HG03520 (cell line): Measurements from ENCODE around the gene TXK.

ENCODE experiments used
- ATAC-seq: cut with Tn5 transposase; IDR thresholded peaks from one replicate; pipeline ENCODE4 v1.9.1; 2021; ENCODE audit warnings: mild to moderate bottlenecking, moderate library complexity; ENCODE audit not compliant: unreplicated experiment

TXK gene

GRCh38 chr4:48064349-48064748, 69.7 kb downstream of the TXK start:
- no peak for ATAC-seq

GRCh38 chr4:48058617-48059530, 75.2 kb downstream of the TXK start:
- no peak for ATAC-seq

DNA sequence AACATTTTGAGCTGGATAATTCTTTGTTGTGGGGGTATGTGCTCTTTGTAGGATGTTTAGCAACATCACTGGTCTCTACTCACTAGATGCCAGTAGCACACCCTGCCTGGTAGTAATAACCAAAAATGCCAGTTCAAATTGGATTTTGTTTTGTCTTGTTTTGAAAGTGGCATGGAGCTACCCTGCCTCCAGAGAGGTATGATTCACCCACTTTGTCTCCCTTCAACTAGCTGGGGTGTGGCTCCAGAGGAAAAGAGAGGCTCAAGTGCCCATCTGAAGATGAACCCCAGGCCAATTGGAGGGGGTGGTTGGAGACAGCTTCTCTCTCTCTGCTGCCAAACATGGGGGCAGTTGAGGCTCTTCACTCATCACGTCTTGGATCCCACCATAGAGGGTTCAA, 83.0 kb downstream of the TXK start:
- no peak for ATAC-seq

- ATAC-seq: no peak
Observed at GRCh38 chr4:48049483-48049882, 84.6 kb downstream of the TXK start.

DNA sequence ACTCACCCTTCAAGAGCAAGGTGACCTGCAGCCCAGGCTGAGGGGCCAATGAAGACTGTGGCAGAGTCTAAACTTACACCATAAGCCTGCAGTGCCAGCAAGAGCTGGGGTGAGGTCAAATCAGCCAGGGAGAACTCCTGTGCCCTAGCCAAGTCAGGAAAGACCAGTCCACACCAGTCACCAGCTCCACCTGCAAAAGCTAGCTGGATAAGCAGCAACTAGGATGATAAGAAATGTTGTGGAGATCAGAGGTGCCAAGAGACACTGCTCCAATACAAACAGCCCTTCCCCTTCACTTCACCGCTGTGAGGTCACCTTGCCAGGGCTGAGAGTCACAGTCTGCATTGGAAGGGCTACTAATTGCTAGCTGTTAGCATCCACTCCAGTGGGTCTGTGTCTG, 86.2 kb downstream of the TXK start:
- no peak for ATAC-seq

GRCh38 chr4:48047421-48047844, 86.6 kb downstream of the TXK start:
- ATAC-seq: peak; percentile 98

DNA sequence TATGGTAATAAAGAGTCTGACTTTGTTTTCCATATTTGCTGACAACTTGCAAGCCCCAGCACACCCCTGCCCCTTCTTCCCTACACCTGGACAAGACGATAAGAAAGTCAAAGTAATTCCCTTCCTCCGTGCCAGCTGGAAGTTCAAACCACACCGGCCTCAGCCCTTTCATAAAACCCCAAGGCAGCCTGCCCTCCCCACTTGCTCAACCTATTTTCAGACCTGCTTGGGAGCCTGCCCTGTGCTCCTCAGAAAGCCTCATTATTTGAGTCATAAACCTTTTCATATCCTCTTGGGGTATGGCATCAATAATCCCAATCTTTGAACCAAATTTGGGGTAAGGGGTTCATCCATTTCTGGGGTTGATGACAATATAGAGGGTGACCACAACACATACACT, 88.0 kb downstream of the TXK start:
- ATAC-seq: no peak

DNA sequence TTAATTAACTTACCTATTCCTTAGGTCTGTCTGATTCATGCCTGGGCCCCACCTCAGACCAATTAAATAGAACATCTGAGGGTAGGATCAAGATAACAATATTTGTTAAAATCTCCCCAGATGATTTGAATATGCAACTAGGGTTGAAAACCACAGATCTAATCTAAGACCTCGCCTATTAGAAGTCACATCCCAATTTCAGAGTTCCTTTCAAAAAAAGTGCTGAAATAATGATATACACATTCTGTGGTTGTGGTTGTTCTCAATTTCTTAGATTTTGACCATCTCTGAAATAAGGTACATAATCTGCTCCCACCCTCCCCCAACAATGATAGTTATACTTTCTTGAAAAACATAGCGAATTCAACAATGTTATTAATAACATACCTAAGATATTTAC, 89.8 kb downstream of the TXK start:
- no peak for ATAC-seq

GRCh38 chr4:48043504-48043903, 90.5 kb downstream of the TXK start:
- ATAC-seq: no peak

DNA sequence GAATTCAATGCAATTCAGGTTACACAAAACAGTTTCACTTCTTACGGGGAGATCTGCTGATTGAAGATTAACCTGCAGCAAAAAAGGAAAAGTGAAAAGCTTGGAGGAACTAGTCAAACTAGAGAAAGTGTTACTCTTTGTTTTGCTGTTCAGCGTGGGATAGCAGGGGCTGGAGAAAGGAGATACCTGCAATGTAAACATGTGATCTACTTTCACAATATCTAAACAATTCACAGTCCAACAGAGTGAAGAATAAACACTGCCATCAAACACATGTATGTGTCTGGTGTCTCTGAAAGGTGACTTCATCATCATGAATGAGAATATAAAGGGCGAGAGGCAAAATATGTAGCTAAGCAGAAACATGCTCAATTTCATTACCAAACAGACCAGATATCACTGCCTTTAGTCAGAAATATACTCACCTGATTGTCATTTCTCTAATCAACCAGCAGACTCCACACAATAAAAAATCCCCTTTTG, 91.0 kb downstream of the TXK start:
- no peak for ATAC-seq

GRCh38 chr4:48041535-48042137, 92.4 kb downstream of the TXK start:
- no peak for ATAC-seq

- no peak for ATAC-seq
Observed at GRCh38 chr4:48039561-48039960, 94.5 kb downstream of the TXK start.

DNA sequence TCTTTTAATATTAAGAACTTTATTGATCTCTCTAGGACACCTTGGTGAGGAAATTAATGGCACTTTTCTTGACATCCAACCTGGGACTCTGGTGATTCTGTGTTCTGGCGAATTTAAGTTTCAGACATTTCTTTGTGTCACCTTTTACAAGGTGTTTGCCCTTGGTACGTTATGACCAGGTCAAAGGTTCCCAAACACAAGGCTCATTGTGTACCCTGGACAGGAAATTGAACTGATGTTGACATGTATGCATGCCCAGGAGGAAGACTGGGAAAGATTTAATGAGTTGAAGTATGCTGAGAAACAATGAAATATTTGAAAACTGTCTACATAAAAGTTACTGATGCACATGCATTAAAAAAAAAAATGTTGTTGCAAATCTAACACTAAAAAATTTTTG, 95.4 kb downstream of the TXK start:
- ATAC-seq: no peak

GRCh38 chr4:48037117-48037462, 97.0 kb downstream of the TXK start:
- ATAC-seq: no peak

DNA sequence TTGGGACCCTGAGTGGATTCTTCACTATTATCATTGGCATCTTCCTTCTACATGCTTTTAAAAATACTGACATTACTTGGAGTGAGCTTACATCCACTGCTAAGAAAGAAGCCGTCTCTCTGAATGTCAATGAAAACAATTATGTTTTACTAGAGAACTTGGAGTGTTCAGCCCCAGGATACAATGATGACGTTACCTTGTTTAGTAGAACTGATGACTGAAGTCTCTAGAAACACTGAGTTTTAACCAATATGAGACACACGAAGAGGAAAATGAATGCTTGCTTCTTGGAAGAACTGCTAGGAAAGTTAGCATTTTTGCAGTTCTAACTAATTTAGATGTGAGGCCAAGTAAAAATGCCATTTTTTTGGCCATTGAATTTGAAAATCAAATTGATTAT, 98.1 kb downstream of the TXK start:
- ATAC-seq: no peak

DNA sequence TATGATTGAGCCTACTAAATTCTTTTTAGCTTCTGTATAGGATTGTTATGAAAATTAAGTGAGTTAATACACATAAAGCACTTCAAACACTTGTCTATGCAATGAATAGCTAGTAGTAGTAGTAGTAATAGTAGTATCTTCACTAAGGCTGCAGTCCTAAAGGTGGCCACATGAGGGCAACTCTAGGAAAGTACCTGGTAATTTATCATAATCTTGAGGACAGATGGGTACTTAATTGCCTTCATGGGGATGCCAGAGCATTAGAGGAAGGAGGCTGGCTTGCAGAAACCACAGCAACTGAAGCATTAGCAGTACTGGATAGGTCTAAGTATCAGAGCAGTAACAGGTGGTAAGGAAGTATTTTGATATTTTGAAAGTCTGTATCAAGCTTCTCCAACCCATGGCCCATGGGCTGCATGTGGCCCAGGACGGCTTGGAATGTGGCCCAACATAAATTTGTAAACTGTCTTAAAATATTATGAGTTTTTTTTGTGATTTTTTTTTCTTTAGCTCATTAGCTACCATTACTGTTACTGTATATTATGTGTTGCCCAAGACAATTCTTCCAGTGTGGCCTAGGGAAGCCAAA, 100.1 kb downstream of the TXK start:
- peak; percentile 31 for ATAC-seq

DNA sequence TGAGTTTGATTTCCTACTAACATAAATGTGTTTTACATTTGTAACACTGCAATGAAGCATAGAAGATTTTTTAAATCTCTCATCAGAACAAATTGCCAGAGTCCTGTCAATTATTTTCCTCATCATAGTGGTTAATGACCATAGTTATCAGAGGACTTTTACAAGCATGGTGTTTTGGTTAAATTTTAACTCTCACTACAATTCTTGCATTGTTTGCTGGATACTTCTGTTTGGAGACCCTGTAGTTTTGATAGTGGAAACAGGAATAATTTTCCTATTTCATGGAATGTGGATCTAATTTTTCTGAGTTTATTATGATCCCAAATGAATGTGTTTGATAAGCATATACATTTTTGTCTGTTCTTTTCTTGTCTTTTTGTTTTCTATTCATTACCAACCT, 100.6 kb downstream of the TXK start:
- ATAC-seq: no peak

- no peak for ATAC-seq
Observed at GRCh38 chr4:48032721-48033120, 101.3 kb downstream of the TXK start.

DNA sequence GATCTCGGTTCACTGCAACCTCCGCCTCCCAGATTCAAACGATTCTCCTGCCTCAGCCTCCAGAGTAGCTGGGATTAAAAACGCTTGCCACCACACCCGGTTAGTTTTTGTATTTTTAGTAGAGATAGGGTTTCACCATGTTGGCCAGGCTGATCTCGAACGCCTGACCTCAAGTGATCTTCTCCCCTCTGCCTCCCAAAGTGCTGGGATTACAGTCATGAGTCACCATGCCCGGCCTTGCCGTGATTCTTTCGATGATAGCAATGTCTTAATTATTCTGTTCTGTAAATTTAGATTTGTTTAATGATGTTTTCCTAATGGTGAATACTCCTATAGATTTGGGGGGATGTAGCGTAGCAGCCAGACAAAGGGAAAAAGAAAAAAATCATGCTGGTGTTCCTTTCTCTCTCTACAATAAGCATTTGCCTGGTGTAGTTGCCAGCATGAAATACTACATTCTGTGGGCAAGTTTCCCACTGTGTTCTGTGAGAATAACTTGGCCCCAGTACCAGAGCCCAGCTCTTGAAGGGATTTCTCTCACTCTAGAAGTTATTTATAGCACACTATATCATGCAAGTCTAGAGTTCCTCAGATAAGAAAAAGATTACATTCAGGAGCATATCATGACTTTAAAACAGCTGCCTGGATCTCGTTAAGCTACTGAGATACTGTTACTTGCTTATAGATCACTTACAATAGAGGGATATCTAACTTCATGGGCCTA, 102.1 kb downstream of the TXK start:
- ATAC-seq: no peak

DNA sequence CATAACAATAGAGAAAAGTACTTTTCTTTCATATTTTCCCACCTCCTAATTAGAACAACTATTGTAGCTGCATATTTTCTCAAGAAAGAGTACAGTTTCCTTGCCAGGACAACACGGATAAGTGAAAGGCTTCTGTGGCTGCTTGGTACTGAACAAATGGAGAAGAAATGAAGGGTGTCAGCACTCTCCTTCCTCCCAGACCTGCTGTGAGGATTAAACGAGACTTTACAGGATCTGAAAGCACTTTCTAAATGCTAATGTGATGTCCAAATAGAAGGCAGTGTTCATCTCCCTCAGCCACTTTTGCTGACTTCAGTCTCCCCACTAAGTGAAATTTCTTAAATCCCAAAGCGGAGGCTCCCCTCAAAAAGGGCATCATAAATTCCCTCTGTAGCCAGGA, 103.6 kb downstream of the TXK start:
- ATAC-seq: no peak

DNA sequence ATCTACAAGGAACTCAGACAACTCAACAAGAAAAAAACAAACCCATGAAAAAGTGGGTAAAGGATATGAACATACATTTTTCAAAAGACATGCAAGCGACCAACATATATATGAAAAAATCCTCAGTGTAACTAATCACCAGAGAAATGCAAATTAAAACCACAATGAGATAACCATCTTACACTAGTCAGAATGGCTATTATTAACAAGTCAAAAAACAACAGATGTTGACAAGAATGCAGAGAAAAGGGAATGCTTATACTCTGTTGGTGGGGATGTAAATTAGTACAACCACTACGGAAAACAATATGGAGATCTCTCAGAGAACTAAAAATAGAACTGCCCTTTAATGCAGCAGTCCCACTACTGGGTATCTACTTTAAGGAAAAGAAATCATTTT, 105.4 kb downstream of the TXK start:
- ATAC-seq: peak; percentile 43
